HG02610 (cell line): ENCODE data around the gene IL17B.

ENCODE experiments used
- ATAC-seq: cut with Tn5 transposase; IDR thresholded peaks from one replicate; pipeline ENCODE4 v1.9.1; 2021; ENCODE audit warnings: mild to moderate bottlenecking, moderate library complexity; ENCODE audit not compliant: unreplicated experiment

Gene IL17B

DNA sequence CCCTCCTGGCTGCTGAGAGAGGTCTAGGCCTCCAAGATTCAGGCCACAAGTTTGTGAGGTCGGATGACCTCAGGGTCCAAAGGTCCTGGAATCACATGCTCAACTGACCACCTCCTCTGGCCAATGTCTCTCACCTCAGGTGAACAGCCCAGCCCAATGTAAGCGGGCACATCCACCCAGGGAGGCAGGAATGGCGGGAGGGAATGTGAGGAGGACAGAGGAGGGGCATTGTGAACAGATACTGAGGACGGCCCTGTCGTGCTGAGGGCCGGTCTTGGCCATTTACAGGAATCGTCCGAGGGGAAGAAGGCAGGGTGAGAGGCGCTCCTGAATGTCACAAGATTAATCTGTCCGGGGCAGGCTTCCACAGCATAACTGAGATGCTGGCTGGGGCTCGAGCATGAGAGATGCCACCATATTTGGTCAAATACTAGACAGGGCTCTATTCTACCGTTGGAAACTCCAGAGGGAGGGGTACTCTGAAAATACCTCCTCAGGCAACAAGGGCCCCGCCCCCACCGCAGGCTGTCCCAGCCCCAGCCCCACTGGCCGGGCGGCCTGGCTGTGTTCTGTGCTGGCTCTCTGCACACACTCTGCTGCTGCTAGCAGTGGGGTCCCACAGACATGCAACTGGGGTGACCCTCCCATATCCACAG, 1.5 kb upstream of the IL17B start:
- no peak for ATAC-seq

DNA sequence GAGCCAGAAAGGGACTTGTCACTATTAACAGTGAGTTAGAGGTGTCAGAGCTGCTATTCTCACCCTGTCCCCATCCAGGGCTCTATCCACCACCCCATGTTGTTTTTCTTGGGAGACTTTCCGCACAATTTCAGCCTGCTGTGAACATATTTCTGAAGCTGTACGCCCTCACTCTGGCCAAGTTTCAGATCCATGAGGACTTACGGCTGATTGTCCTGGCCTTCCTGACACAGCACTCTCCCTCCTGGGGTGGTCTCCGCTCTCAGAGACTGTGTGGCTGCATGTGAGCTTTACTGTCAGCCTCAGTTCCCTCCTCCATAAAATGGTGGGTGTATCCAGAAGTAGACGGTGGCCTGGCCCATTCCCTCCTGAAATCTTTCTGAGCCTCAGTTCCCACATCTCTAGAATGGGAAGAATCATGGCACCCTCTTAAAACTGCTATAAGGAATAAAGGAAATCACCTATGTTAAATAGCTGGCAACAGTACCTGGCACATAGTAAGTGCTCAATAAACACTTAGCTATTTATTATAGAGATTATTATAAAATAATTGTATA, 804 bp upstream of the IL17B start:
- ATAC-seq: no peak

DNA sequence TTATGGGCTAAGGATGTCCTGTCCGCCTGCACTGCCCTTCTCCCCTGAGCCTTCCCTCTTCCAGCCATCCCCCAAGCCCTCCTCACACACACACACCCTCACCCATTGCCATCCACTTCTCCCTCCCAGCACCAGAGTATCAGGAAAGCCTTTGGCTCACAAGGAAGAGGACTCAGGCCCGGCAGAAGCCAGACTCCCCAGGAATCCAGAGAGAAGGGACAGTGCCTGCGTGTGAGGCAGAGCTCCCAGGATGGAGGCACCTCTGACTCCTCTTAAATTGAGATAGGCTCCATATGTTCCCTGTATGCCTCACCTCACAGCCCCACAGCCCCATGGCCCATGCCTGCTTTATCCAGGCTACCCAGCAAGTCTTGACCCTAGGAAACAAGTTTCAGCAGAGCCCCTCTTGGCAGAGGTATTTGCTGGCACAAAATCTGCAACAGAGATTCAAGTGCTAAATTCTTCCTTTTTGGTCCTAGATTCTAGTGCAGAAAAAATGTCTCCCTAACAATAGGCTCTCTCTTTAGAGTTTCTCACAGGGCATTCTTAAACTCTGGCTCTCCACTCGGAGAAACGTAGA, 761 bp downstream of the IL17B start:
- ATAC-seq: no peak

DNA sequence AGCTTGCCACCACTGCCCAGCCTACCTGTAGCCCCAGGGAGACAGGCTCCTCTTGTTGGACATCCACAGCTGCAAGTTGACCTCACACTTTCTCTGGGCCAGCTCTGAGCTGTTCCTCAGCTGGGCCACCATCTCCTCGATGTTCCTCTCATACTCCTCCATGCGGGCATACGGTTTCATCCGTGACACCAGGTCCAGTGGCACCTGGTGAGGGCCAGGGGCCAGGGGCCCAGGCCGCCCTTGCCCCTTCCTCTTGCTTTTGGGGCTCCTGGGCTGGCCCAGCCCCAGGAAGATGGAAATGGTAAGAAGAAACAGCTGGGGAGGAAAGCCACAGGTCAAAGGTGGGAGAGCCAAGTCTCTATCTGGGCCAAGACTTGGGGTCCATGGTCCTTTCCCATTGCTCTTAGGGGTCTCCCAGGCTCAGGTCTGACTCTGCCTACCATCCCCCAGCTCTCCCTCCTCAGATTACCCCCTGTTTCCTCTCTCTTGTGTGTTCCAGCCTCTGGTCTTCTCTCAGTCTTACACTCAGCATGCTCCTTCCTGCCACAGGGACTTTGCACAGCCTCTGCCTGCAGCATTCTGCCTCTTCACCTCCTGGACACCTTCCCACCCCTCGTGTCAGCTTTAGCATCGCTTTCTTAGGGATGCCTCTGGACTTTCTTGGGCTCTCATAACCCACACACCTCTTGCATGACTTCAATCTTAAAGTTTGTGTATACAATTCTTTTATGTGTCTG, 2.2 kb downstream of the IL17B start:
- no peak for ATAC-seq

DNA sequence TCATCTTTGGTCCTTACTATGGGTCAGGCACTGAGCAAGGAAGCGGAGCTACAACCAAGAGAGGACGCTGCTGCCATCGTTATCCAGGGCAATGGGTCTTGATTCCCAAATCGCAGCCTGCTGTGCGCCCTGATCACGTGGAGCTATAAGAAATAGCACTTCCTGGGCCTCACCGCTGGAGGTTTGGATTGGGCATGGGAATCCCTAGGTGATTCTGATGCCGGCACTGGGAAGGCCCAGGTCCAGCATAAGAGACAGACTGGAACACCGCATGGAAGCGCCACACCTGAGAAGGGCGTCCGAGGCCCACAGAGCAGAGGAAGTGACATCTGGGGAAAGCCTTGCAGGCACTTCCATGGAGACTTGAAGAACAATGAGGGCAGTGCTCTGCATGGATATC, 3.0 kb downstream of the IL17B start:
- no peak for ATAC-seq

DNA sequence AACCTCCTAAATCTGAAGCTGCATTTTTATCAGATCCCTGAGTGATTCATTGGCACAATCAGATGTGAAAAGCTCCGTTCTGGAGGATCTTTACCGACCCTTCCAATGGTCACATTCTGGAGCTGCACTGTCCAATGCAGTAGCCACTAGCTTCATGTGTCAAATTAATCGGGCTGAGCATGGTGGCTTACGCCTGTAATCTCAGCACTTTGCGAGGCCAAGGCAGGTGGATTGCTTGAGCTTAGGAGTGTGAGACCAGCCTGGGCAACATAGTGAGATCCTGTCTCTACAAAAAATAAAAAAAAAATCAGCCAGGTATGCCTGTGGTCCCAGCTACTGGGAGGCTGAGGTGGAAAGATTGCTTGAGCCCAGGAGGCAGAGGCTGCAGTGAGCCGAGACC, 3.7 kb downstream of the IL17B start:
- no peak for ATAC-seq

DNA sequence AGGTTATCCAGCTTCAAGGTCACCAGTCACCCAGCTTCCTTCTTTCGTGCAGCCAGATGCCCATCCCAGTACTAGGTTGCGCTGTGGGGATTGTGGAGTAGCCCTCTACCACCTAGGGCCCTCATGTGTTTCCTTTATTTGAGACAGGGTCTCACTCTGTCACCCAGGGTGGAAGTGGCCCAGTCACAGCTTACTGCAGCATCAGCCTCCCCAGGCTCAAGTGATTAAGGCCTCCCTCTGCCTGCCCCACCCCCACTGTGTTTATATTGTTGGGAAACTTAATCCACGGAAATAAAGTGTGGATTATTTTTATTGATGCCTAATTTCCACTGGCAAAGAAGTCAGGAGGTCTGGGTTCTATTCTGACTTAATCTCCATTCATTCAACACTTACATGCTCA, 4.3 kb downstream of the IL17B start:
- no peak for ATAC-seq

DNA sequence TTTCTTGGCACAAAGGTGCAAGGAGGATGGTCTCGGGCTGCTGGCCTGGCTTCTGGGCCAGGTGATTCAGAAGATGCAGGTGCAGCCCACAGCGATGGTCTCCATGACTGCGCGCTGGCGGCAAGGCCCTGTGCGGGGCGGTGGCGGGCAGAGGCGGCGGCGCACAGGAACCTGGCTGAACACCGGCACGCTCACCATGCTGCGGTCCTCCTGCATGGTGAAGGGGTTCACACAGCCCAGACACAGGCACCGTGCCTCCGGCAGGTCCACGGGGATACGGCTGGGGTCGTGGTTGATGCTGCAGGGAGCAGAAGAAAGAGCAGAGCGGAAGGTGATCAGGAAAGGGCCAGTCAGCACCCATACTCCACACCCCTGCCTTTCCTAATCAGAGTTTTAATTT, 4.8 kb downstream of the IL17B start:
- ATAC-seq: no peak

DNA sequence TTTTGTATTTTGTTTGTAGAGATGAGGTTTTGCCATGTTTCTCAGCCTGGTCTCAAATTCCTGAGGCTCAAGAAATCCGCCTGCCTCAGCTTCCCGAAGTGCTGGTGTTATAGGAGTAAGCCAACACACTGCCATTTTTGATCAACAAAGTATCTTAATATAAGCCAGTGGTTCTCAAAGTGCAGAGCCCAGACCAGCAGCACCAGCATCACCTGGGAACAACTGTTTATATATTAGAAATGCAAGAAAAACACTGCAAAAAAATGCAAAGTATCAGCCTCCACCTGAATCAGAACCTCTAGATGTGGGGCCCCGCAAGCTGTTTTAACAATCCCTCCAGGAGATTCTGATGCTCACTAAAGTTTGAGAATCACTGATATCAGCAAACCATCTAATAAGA, 6.2 kb downstream of the IL17B start:
- no peak for ATAC-seq

DNA sequence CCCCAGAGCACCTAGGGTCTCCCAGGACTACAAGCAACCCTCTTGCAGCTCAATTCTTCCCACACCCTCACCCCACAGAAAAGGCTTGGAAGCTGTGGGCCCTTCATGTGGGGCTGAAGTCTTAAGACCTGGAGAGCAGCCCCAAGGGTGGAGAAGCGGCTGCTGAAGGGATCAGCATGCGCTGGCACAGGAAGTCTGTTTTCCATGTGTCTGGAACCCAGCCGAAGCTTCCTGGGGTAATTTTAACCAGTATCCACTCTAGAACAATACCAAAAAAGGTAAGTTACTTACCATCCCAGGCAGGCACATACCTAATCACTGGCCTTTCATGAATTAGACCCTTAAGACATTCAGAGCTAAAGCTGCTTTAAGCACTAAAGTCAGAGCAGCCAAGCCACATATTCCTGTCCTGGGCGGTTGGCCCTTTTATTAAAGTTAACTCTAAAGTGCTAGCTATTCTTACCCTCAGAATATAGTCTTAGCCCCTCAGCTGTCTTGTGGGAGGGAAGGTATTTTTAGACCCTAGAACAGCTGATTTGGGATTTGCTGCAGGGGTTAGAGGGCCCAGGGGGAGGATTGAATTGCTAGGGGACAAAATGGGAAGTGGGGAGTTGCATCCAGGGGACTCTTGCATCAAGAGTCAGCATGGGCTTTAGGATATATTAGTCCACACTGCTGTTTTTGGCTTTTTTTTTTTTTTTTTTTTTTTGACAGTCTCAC, 6.9 kb downstream of the IL17B start:
- no peak for ATAC-seq

DNA sequence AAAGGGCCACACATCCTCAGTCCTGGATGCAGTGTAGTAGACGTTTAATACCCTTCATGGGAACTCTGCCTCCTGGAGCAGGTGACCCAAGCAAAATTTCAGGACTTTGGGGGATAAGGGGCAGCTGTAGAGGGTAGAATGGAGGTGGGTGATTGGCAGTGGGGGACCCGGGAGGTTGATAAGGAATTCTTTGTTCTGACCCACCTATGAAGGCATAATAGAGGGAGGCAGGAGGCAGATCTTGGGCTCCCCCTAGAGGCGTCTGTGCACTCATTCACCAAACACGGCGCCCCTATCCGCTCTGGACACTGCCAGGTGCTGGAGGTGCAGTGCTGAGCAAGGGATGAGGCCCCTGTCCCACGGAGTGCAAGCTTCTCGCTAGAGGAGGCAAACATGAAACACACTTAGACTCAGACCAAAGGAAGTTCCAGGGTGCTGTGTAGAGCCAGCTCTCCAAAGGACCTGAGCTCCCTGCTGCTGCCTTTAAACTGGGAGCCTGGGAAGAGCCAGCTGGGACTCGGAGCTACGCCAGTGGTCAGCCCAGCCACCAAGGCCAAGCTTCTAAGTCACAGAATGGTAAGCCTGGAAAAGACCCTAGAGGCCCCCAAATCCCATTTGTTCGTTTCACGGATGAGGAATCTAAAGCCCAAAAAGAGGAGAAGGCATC, 7.7 kb downstream of the IL17B start:
- peak; percentile 90 for ATAC-seq

DNA sequence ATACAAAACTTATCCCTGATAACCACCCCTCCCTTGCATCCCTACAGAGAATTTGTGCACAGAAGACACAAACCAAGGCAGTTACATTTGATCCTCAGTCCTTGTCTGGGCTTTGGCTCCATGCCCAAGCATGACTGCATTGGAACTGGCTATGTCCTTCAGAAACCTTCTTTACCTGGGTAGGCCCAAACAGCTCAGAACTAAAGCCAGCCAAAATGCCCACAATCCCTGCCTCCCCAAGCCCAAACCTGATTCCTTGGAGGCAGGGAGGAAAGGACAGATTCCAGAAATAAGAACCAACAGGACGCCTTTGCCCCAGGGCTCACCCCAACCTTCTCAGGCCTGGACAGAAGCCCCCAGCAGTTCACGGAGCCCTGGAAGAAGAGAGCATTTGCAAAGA, 8.2 kb downstream of the IL17B start:
- ATAC-seq: no peak

DNA sequence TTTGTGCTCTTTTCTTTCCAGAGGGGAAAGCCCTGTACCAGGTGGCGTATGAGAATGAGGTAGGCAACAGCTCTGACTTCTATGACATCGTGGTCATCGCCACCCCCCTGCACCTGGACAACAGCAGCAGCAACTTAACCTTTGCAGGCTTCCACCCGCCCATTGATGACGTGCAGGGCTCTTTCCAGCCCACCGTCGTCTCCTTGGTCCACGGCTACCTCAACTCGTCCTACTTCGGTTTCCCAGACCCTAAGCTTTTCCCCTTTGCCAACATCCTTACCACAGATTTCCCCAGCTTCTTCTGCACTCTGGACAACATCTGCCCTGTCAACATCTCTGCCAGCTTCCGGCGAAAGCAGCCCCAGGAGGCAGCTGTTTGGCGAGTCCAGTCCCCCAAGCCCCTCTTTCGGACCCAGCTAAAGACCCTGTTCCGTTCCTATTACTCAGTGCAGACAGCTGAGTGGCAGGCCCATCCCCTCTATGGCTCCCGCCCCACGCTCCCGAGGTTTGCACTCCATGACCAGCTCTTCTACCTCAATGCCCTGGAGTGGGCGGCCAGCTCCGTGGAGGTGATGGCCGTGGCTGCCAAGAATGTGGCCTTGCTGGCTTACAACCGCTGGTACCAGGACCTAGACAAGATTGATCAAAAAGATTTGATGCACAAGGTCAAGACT, 11.0 kb downstream of the IL17B start:
- no peak for ATAC-seq

DNA sequence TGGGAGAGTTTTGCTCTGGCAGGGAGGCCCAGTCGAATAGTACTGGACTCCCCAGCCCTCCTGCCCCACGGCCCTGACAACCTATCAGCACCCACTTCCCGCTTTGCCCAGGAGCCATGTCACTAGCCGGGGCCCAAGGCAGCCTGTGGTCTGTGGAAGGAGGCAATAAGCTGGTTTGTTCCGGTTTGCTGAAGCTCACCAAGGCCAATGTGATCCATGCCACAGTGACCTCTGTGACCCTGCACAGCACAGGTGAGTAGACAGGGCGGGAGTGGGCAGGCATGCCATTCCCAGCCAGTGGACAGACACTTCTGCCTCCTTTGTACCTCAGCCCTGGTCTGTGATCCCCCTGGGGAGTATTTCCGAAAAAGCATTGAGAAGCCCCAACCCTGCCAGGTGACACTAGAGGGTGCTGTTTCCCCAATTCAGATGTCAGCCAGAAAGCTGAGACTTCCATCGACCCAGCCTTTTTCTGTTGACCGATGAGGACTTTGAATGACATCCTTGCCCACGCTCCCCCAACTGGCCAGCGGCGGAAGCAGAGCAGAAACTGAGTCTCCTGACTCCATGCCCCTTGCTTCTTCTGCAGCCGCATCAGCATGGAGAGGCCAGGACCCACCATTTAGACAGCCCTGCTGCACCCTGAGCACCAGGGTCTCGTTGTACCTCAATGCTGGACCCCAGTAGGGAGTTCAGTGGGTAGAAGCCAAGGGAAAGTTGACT, 11.7 kb downstream of the IL17B start:
- peak; percentile 49 for ATAC-seq

DNA sequence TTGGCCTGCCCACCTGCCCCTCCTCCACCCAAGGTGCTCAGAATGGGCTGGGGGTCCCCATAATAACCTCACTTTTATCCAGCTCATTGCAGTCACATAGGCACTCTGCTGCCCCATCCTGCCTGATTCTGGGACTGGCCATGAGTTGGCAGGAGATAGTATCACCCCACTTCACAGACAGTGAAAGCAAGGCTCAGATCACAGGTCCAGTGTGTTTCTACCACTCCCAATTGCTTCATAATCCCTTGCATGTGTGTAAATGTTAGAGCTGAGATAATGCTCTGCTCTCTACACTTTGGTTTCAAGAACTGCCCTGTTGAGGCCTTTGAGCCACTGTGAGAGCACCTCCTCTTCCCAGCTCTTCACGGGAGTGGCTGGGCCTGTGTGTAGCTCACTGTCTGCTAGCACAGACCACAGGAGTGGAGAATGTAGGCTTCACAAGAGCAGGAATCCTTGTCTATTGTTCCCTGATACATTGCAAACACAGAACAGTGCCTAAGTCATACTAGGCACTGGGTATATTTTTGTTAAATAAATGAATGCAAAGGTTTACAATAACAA, 12.8 kb downstream of the IL17B start:
- no peak for ATAC-seq

DNA sequence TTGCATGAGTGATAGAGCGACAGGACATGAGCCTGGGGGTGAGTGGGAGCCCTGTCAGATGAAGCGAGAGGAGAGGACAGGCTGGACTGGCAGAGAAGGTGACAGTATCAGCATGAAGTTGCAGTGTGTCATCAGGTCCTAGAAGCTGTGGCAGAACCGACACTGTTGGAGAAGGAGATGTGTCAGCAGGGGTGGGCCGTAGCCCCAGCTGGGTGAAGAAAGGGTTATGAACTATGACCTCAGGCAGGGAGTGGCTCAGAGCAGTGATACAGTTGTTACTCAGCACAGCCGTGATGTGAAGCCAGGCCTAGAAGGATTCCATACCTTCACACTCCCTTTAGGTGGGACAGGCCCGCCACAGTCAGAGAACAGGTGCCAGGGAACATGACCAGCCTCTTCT, 13.7 kb downstream of the IL17B start:
- ATAC-seq: no peak

DNA sequence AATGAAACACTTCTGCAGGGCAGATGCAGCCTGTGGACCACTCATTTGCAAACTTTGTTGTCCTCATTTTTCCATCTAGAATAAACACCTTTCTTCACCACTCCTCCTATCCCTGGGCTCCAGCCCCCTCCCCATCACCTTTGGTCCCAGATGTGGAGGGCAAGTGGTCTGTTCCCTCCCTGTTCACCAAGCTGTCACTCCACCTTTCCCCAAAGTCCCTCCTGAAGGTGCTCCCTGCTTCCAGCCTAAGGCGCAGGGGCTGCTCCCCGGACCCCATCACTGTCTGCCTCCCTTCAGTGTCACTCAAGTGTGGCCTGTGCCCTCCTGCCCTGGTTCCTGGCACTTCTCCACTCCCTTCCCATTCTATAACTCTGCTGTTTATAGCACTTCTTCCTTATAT, 14.4 kb downstream of the IL17B start:
- ATAC-seq: no peak

DNA sequence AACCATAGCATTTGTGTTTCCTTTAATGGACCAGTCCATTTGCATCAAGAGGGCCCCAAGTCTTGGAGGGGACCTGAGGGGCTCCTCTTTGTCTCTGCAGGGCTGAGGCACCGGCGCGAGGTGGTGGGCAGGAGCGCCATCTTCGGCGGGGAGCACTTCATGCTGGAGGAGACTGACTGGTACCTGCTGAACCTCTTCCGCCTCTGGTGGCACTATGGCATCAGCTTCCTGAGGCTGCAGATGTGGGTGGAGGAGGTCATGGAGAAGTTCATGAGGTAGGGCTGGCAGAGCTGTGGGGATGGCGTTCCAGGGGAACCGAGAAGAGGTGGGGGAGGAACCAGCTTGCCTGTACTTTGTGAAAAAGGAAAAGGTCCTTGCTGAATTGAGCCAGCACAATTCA, 15.2 kb downstream of the IL17B start:
- ATAC-seq: no peak

DNA sequence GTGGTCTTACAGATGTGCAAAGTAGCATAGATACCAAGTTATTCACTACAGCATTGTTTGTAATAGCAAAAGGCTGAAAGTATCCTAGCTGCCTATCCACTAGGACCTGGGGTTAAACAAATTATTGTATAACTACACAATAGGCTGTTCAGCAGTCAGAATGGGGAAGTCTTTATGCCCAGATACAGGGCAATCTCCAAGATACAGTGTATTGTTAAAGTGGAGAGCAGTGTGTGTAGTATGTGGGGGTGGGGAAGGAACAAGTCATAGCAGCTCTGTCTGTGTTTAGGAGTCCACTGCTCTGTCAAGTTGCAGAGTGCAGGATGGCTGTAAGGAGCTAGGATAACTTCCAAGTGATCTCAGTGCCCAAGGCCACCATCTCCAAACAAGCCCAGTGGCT, 15.7 kb downstream of the IL17B start:
- ATAC-seq: no peak
